RKO (cell line): ENCODE measurements around the gene HS6ST2.

Source experiments
- DNase-seq: peaks from one replicate; pipeline ENCODE4 v3.0.0-alpha.2; 2016; ENCODE audit warnings: low spot score

HS6ST2 gene

DNA sequence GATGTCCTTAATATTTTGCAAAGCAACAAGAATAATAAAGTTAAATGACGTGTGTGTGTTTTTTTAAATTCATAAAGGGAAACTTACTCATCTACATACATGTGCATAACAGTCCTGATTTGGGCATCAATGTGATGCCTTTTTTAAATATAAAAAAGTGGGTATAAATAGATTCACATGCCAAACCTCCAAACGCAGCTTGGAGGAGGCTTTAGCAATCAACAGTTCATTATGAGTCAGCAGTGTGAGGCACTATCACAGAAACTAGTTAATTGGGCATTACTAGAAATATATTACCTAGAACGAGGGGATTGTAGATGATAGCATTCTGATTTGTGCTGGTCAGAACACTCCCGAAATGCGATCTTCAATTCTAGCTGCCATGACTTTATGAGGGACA is 115.1 kb downstream of the HS6ST2 start:
- no peak for DNase-seq

DNA sequence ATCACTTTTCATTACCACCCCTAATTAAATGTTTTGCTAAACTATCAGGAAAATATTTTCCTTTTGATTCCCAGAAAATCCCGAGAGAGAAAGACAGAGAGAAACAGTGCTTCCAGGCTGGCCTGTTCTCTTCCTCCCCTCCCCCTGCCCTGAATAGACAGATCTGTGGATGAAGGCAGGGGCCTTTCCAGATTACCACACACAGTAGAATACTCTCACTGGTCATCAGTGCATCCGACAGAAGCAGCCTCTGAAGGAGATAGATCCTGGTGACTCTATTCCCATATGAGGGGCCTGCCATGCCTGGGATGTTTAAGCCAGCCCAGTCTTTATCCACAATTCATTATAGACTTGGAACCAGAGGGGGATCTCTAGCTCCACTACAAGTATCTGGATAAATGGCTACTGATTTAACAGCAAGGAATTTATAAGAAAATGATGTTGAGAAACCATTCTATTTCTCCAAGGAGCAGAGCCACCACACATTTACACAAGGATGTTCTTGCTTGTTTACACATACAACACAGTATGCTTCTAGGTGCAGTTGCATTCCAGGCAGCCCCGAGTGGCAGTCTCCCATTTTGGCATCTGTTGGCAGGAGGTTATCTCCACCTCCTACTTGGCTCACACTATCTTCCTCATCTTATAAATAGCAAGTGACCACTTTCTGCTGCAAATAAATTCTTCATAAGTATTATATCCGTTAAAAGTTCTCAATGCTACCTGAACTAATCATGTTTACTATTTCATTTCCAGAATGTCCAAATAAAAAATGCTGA is 115.8 kb downstream of the HS6ST2 start:
- DNase-seq: no peak

- no peak for DNase-seq
These were observed 120.5 kb downstream of the HS6ST2 start for GRCh38 chrX:132837967-132838366.

DNA sequence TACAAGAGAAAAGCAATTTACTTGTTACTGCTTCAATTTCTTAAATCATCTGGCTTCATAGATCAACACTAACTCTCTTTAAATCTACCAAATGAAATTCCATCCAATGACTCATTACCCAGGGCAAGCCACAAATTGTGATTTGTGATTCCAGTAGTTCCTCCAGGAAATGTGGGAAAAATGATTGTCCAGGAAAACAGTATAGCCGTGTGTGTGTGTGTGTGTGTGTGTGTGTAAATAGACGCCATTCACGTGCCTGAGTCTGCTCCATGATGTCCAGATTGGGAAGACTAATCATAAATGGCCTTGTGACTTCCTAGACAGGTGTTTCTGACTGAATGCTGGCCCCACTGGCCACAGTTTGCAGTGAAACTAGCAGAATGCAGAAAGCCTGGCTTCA is 121.3 kb downstream of the HS6ST2 start:
- DNase-seq: no peak

DNA sequence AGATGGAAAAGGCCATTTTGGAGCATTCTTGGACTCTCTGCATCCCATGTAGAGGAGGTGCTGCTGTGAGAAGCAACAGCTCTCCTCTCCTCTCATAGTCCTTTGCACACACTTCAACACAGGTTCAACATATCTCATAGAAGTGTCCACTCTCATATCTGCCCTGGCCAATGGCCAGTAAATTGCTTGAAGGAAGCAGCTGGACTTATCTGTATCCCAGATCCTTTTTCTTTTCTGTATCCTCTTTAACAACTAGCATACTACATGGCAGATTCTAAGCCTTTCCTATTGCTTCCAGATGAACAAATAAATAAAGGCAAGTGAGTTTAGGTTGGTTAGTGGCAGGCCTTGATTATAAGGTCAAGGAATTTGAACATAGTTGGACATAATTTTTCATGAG is 122.0 kb downstream of the HS6ST2 start:
- no peak for DNase-seq

GRCh38 chrX:132834741-132835140 is 123.7 kb downstream of the HS6ST2 start:
- DNase-seq: no peak

DNA sequence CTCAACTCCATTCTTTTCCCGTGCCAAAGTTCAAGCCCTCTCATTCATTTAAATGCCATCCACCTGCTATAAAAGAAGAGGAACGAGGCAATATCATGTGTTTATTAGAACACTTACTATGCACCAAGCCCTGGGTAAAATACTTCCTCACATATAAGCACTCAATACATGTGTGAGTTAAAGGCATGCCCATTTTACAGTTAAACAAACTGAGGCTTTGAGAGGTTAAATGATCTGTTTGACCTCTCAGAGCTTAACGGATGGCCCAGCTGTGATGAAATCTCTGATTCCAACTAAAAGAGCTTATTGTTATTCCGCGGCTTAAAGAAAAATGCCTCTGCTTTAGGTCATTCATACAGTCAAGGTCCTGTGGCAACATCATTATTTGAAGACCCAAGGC is 124.3 kb downstream of the HS6ST2 start:
- DNase-seq: no peak

GRCh38 chrX:132833373-132833772 is 125.1 kb downstream of the HS6ST2 start:
- DNase-seq: no peak

GRCh38 chrX:132831336-132831973 is 127.0 kb downstream of the HS6ST2 start:
- DNase-seq: no peak

- DNase-seq: no peak
These were observed 135.8 kb downstream of the HS6ST2 start for GRCh38 chrX:132822634-132823012.

DNA sequence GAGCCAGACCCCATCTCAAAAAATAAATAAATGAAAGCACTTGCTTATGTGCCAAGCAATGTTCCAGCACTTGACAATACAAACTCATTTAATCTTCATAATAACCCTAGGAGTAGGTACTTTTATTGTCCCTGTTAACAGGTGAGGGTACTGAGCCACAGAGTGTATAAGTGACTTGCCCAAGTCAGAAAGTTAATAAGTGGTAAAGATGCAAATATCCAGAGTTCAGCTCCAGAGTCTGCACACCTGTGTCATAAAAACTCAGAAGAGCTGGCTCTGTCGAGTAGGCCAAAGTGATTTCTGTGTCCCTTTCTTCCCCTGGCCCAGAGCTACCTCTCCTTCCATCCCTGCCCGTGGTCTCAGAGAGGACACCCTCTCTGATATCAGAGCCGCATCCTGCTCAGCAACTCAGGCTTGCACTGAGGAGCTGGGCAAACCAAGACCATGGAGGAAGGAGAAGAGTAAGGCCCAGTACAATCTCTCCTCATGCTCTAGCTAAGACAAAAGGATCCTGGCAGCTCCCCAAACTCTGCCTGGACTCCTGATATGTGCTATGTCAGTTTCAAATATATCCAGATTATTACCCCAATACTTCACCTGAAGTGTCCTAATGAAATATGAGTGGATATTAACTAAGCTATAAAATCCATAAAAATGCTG is 136.3 kb downstream of the HS6ST2 start:
- DNase-seq: no peak

- no peak for DNase-seq
These were observed 137.8 kb downstream of the HS6ST2 start for GRCh38 chrX:132820675-132821074.

GRCh38 chrX:132819711-132820264 is 138.6 kb downstream of the HS6ST2 start:
- DNase-seq: no peak

GRCh38 chrX:132818638-132819037 is 139.8 kb downstream of the HS6ST2 start:
- DNase-seq: no peak

- DNase-seq: no peak
These were observed 142.8 kb downstream of the HS6ST2 start for GRCh38 chrX:132815643-132816042.

DNA sequence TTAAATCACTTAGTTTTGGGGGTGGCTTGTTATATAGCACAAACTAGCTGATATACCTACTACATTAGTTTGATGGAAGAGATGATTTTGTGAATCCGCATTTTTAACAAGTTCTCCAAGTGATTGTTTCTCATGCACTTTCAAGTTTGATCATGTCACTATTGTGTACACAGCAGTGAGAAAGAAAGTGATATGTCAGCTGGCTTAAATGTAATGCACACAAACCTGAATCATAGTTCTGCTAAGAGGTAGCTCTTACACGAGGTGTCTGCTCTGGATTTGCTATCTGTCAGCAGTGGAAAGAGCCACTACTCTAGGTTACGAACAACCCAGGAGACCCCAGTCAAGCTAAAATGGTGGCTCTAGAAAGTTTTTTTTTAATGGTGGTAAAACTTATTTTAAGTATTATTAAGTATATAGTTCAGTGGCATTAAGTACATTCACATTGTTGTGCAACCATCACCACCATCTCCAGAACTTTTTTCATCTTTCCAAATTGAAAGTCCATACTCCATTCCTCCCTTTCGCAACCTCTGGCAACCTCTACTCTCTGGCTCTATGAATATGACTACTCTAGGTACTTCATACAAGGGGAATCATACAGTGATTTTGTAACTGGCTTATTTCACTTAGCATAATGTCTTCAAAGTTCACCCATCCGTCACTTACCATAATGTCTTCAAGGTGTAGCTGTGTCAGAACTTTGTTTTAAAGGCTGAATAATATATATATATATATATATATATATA is 147.3 kb downstream of the HS6ST2 start:
- no peak for DNase-seq

DNA sequence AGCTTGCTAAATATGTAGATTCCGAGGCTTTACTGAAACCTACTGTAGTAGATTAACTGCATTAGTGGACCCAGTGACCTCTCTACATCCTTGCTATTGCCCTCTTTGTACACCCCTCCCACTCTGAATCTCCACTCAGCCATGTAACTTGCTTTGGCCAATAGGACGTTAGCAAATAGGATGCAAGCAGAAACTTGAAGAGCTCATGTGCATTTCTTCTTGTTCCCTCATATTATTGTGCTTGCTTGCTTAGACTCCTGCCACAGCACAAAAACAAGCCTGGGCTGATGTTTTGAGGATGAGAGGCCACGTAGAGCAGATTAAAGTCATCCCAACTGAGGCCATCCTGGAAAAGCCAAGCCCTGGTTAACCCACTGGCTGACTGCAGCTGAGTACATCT is 147.9 kb downstream of the HS6ST2 start:
- no peak for DNase-seq

DNA sequence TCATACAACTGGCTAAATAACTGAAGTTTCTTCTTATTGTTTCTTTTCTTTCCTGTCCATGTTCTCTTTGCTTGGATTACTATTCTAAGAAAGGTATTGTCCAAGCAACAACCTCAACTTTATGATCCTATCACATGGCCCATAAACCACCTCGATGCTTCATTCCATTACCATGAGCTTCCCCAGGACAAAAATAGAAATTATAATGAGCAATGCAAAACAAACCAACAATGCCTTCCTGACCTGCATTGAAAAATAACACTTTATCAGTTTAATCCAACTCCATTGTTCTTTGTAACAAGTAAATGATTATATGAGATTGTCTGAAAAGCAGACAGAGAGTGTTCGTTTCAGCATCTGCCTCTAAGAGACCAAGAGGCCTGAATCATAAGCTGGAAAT is 148.8 kb downstream of the HS6ST2 start:
- DNase-seq: no peak

- no peak for DNase-seq
These were observed 150.9 kb downstream of the HS6ST2 start for GRCh38 chrX:132807411-132808030.

DNA sequence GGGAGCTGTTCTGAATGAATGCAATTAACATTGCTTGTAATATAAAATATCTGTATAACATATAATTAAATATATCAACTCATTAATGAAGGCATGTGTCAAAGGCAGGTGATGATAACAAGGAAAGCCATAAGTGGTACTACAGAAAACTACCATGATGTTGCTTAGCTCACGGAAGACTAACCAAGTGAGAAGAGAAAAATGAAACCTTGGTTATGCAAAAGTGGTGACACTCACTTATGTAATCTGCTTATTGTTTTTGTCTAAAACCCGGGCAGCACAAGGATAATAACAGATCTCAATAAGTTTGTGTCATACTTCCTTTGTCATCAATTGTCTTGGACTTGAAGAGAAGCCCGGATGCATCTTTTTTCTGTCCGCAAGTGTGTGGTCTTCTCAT is 156.4 kb downstream of the HS6ST2 start:
- no peak for DNase-seq

DNA sequence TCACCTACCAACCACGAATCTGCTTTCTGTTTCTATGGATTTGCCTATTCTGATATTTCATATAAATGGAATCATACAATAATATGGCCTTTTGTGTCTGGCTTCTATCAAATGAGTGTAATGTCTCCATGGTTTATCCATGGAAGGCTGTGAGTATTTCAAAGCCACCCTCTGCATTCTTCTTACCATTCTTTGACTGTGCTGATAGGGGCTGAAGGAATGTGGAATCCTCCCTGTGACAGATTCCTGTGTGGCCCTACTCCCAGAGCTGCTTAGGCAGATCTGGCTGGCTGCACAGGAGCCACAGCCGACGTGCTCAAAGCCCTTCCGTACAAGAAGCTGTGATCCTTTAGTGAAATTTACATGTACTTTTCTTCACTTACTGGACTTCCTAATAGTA is 163.2 kb downstream of the HS6ST2 start:
- DNase-seq: no peak

DNA sequence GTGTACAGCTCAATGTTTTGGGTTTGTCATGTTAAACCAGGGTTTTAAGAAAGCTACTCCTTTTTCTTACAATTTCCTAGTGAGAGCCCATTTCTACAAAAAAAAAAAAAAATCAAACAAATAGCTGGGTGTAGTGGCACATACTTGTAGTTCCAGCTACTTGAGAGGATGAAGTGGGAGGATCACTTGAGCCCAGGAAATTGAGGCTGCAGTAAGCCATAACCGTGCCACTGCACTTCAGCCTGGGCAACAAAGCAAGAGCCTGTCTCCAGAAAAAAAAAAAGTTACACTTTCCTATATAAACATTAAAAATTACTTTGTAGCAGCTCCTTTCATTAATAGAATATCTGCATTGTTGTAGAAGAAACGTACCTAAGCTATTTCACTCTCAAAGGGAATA is 166.7 kb downstream of the HS6ST2 start:
- DNase-seq: no peak
